CD4-positive, alpha-beta T cell treated with Interleukin-6 for 4 hours (primary cell): Measurements from ENCODE around the gene FOXK2.
A peak's percentile ranks its signal among the peaks of the same experiment; 100 is the strongest.

Experiments
- DNase-seq: peaks from one replicate; pipeline ENCODE4 v3.0.0-alpha.2; 2020; ENCODE audit warnings: mixed read lengths

The FOXK2 gene

DNA sequence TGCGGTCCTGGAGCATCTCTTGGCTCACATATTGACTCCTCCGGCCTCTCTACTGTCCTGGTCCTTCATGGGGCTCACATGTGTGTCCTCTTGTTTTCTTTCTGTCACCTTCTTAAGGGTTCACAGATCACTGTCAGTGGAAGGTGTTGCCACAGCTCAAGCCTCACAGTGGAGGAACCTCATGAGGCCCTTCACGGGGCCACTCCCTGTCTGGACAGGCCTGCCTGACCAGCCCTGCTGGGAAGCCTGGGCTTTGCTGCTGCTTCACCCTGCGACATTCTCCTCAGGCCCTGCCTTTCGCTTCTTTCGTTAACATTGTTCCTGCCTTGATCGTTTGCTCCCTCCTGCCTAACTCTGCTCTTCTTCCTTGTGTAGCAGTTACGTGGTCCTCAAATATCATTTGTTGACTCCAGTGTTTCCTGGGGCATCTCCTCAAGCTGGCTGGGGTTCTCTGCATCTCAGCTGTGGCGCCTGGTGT, 72.8 kb downstream of the FOXK2 start:
- DNase-seq, result no peak

DNA sequence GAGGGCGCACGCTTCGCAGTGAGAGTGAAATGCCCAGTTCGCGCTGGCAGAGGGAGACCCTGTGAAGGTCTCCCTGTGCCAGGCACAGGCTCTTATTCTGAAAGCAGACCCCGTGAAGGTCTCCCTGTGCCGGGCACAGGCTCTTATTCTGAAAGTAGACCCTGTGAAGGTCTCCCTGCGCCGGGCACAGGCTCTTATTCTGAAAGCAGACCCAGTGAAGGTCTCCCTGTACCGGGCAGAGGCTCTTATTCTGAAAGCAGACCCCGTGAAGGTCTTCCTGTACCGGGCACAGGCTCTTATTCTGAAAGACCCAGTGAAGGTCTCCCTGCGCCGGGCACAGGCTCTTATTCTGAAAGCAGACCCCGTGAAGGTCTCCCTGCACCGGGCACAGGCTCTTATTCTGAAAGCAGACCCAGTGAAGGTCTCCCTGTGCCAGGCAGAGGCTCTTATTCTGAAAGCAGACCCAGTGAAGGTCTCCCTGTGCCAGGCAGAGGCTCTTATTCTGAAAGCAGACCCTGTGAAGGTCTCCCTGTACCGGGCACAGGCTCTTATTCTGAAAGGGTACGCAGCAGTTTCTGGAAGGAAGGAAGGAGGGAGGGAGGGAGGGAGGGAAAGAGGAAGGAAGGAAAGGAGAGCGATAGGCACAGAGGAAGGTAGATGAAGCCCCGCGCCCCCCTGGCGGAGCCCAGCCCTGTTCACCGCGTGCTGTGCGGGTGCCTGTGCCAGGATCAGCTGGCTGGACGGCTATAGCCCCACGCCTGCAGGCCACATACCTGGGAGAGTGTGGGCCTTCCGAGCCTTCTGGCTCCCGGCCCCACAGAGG, 73.4 kb downstream of the FOXK2 start:
- peak; percentile 62 for DNase-seq

DNA sequence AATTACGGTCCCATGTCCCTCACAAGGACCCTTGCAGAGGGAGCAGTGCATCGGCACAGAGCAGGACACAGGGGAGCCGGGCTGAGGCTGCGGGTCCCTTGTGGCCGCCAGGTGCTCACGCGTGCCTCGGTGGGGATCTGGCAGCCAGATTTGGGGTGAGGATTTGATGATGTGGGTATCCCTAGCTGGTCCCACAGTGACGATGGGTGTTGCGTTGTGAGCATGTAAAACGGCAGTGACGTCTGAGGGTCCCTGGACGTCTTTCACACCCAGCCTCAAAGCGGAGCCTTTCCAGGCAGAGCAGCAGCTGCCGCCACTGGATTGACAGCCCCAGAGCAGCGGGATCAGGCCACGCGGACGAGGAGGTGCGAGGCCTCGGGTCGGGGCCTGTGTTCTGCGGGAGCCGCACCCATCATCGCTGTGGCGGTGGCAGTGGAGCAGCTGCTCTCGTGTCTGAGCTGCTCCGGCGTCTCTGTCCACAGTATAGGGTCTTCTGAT, 74.1 kb downstream of the FOXK2 start:
- DNase-seq, result no peak

DNA sequence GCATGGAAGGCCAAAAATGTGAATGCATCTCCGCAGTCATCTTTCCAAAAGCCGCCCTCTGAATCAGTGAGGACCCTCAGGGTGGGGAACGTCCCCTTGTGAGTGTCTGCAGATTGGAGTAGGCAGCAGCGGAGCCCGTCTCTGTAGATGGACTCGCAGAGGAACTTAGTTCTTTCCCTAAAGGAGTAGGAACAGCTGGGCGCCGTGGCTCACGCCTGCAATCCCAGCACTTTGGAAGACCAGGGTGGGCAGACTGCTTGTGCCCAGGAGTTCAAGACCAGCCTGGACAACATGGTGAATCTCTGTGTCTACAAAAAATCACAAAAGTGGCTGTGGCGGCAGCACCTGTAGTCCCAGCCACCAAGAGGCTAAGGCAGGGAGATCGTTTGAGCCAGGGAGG, 75.0 kb downstream of the FOXK2 start:
- DNase-seq, result no peak

- no peak for DNase-seq
Measured at GRCh38 chr17:82595893-82596292, 76.4 kb downstream of the FOXK2 start.

- DNase-seq, result no peak
Measured at GRCh38 chr17:82596296-82596695, 76.8 kb downstream of the FOXK2 start.

- DNase-seq, result no peak
Measured at GRCh38 chr17:82596837-82597672, 77.5 kb downstream of the FOXK2 start.

DNA sequence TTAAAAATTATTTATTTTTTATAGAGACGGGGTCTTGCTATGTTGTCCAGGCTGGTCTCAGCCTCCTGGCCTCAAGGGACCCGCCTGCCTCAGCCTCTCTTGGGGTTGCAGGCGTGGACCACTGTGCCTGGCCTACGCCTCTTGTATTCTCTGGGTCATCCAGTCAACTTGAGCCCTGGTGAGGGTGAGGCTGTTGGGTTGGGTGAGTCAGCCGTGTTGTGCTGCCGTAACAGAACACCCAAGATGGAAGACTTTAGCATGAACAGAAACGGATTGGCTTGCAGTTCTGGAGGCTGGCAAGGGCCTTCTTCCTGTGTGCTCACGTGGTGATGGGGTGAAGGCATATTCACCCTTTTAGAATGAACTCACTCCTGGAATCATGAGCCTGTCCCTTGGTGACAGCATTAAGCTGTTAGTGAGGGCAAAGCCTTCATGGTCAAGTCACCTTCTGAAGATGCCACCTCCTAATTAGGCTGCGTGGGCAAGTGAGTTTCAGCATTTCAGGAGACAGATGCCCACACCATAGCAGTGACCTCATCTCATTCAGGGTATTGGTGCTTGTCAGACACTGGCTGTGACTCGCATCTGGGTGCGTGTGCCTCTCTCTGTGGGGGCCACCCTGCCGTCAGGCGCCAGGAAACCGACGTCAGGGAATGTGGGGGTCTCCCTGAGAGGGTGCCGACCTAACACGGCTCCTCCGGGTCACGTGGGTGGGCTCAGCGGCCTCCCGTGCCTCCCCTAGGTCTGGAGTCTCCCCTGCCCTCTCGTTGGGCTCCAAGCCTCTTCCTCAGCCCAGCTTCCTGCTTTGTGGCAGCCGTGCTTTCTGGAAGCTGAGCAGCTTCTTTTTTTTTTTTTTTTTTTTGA, 79.0 kb downstream of the FOXK2 start:
- DNase-seq, result no peak

GRCh38 chr17:82599674-82600661, 80.4 kb downstream of the FOXK2 start:
- DNase-seq, result no peak

- DNase-seq, result no peak
Measured at GRCh38 chr17:82600731-82601446, 81.4 kb downstream of the FOXK2 start.

DNA sequence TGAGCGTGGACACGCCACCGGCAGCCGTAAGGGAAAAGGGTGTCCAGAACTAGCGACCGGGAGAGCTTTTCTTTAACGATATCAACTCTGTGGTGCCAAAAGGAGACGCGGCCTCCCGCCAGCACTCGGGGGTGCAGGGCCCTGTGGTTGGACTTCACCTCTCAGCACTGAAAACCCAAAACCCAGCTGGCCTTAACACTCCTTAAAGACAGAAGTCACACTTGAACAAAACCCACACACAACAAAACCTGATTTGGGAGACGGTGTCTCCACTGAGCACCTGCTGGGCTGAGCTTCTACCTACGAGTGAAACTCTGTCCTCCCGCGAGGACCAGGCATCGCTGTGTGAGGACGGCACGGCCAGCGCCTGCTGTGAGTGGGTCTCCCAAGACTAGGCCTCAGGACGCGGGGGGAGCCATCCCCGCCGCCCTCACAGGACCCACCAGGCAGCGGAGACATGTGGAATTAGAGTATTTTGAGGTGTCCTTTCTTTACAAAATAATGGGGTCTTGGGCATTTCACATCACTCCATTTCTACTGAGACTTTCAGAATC, 82.0 kb downstream of the FOXK2 start:
- DNase-seq, result no peak

- DNase-seq, result no peak
Measured at GRCh38 chr17:82602487-82602886, 83.0 kb downstream of the FOXK2 start.

DNA sequence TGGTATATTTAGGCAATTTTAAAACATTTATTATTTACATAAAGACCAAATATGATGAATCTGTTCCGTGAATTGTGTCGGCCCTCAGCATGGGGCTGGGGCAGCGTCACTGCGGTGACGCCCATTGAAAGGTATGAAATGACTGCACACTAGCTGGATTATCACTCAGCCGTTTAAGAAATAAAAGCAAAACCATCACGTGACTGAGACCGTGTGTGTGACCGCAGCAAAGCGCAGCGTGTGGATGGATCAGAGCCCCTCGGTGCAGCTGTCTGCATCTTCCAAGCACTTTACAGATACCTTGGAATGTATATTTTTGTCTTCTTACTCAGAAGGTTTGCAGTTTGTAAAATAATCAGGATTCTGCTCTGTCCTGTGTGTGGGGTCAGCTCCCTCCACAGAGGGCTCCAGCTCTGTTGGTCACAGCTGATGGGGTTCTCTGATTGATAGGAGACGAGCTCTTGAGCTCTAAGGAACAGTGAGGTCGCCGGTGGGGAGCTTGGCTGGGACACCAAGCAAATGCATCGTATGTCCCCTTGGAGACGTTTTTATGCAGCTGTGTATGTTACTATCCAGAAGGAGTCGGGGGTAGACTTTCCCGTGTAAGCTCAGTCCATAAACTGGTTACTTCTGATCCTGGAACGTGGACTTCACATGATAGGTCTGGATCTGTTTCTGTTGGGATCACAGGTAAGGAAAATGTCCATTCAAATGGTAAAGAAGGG, 83.6 kb downstream of the FOXK2 start:
- no peak for DNase-seq

GRCh38 chr17:82603981-82604448, 84.5 kb downstream of the FOXK2 start:
- DNase-seq, result peak; percentile 23

- DNase-seq, result no peak
Measured at GRCh38 chr17:82604532-82604931, 85.0 kb downstream of the FOXK2 start.

- no peak for DNase-seq
Measured at GRCh38 chr17:82605939-82606600, 86.5 kb downstream of the FOXK2 start.

- DNase-seq, result no peak
Measured at GRCh38 chr17:82608816-82609215, 89.3 kb downstream of the FOXK2 start.

DNA sequence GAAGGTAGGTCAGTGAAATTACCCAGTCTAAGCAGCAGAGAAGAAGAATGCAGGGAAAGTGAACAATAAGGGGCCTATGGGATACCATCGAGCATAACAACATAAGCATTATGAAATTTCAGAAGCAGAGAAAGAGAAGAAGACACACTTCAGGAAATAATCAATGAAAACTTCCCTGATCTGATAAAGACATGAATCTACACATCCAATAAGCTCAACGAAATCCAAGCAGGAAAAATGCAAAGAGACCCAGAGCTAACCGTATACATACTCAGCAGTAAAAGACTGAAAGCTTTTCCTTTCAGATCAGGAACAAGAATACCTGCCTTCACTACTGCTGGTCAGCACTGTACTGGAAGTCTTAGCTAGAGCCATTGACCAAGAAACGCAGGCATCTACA, 90.1 kb downstream of the FOXK2 start:
- DNase-seq, result no peak
